ENCODE measurements around the gene DACT1. TPM values are rescaled to one million over a fixed set of nuclear protein-coding genes. Genes with fewer than 3 reads are reported as not detected.
A peak's percentile ranks its signal among the peaks of the same experiment; 100 is the strongest.

DACT1 gene
- total and polyA plus RNA-seq, 7 experiments from 2014 or later, result 8.2 to 38.7 (median 18.5) TPM

DNA sequence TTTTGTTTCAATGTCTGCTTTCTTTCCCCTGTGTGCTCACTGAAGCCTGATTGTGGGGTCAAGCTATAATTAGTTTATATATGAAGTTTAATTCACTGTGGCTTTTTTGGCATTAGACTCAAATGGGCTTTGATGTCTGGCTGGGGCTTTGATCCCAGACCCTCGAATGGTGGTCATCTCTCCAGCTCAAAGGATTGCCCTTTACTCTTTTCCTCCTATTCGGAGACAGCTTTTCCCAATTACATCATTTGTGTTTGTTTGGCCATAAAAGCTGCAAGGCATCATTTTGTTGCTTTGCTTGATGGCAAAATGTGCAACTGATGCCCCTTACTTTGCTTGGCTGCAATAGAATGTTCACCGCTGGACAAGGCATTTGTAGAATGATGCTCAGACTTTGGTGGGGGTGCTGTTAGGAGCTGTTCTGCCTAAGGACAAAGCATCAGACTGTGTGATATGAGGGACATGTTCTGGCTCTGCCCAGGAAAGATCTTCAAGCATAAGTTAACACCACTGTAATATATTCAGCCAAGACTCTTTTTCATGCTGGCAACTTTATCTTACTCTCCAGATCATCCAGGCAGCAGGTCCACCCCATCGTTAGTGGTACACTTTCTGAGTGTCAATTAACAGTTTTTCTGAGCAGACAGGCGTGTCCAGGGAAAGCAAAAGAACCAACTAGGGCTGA is 3.2 kb upstream of the DACT1 start:
- Mint-ChIP-seq H3K4me1 (peaks cover 17 to 36% (median 31%) of the 10 kb centered on the region in 7 donors), H3K36me3 (peaks cover 0 to 3% (median 0%) of the 10 kb centered on the region in 5 donors), H3K9me3 (no peaks in the 10 kb centered on the region), H3K27ac (peak overlapping the region in 4 of 9 donors; percentile 3 to 45 (median 18)), H3K4me3 (peak overlapping the region in 5 of 10 donors; percentile 2 to 58 (median 25)), H3K27me3 (peaks cover 0 to 34% (median 5%) of the 10 kb centered on the region in 5 donors)
- Histone ChIP-seq H3K27me3 (ENCODE audit: control insufficient read depth in 2 of 2, insufficient read depth in 2 of 2, low read length in 2 of 2) (no peaks in the 10 kb centered on the region), H3K9me3 (ENCODE audit: control insufficient read depth in 2 of 3, low read length in 3 of 3) (no peaks in the 10 kb centered on the region), H3K36me3 (ENCODE audit: control insufficient read depth in 2 of 3, insufficient read depth in 3 of 3, low read length in 3 of 3) (no peaks in the 10 kb centered on the region), H3K4me3 (ENCODE audit: low read length) (no peak overlapping the region), H3K4me1 (ENCODE audit: control insufficient read depth in 2 of 2, insufficient read depth in 2 of 2, low read length in 2 of 2) (peaks cover 0 to 13% of the 10 kb centered on the region in 2 donors), H3K27ac (ENCODE audit: low read depth, low read length) (no peak overlapping the region)
- ChIA-PET POLR2A (interaction anchor here (0.6 to 1.3 kb wide), 3 partner anchors 53 to 394 kb away, joined by 3 to 6 read pairs (median 3); no protein-coding TSS in a partner anchor), CTCF (interaction anchor here (0.9 to 5.0 kb wide), 2 partner anchors 64 to 133 kb away, joined by 3 to 60 read pairs; no protein-coding TSS in a partner anchor)
- intact Hi-C loops (cut with micrococcal nuclease), result loop anchor here (5.0 to 10.0 kb wide), 8 partner anchors 37 to 1613 kb away; partner anchors contain the start of genes DAAM1 (in 1 of the 2), JKAMP (in 1 of the 2), KIAA0586 (in 1 of the 2) and L3HYPDH (in 1 of the 2)
- no peak for DNase-seq
- no peak for ATAC-seq

GRCh38 chr14:58635091-58635830 is 2.5 kb upstream of the DACT1 start:
- CTCF ChIA-PET, result interaction anchor here (0.7 to 5.0 kb wide), 2 partner anchors 133 to 387 kb away, joined by 3 to 60 read pairs; no protein-coding TSS in a partner anchor
- peaks cover 0 to 20% of the 10 kb centered on the region in 2 donors for H3K4me1 ChIP-seq (ENCODE audit: control insufficient read depth in 2 of 2, insufficient read depth in 2 of 2, low read length in 2 of 2)
- peaks cover 17 to 42% (median 38%) of the 10 kb centered on the region in 7 donors for H3K4me1 Mint-ChIP-seq
- ATAC-seq (no peak), DNase-seq (no peak)
- no peak overlapping the region for H3K4me3 ChIP-seq (ENCODE audit: low read length)
- H3K9me3 Mint-ChIP-seq, result no peaks in the 10 kb centered on the region
- H3K4me3 Mint-ChIP-seq, result peak overlapping the region in 5 of 10 donors; percentile 2 to 96 (median 38)
- H3K27me3 ChIP-seq (ENCODE audit: control insufficient read depth in 2 of 2, insufficient read depth in 2 of 2, low read length in 2 of 2), result no peaks in the 10 kb centered on the region
- H3K27me3 Mint-ChIP-seq, result peaks cover 0 to 40% (median 6%) of the 10 kb centered on the region in 5 donors
- H3K36me3 Mint-ChIP-seq, result peaks cover 0 to 3% (median 0%) of the 10 kb centered on the region in 5 donors
- intact Hi-C loops (cut with micrococcal nuclease), result loop anchor here (5.0 to 10.0 kb wide), 8 partner anchors 38 to 1612 kb away; partner anchors contain the start of genes DAAM1 (in 1 of the 2), JKAMP (in 1 of the 2), KIAA0586 (in 1 of the 2) and L3HYPDH (in 1 of the 2)
- no peaks in the 10 kb centered on the region for H3K9me3 ChIP-seq (ENCODE audit: control insufficient read depth in 2 of 3, low read length in 3 of 3)
- POLR2A ChIA-PET, result interaction anchor here (0.6 to 1.3 kb wide), 6 partner anchors 35 to 395 kb away, joined by 3 to 6 read pairs (median 4); no protein-coding TSS in a partner anchor
- H3K27ac Mint-ChIP-seq, result peak overlapping the region in 4 of 9 donors; percentile 3 to 45 (median 18)
- no peak overlapping the region for H3K27ac ChIP-seq (ENCODE audit: low read depth, low read length)
- no peaks in the 10 kb centered on the region for H3K36me3 ChIP-seq (ENCODE audit: control insufficient read depth in 2 of 3, insufficient read depth in 3 of 3, low read length in 3 of 3)

GRCh38 chr14:58636129-58636528 is 1.6 kb upstream of the DACT1 start:
- Mint-ChIP-seq H3K27me3 (peaks cover 0 to 45% (median 6%) of the 10 kb centered on the region in 5 donors), H3K4me3 (peak overlapping the region in 9 of 10 donors; percentile 23 to 98 (median 52)), H3K36me3 (peaks cover 0 to 4% (median 3%) of the 10 kb centered on the region in 5 donors), H3K27ac (peak overlapping the region in 5 of 9 donors; percentile 8 to 95 (median 51)), H3K9me3 (no peaks in the 10 kb centered on the region), H3K4me1 (peaks cover 20 to 51% (median 45%) of the 10 kb centered on the region in 7 donors)
- intact Hi-C loops (cut with micrococcal nuclease), result loop anchor here (2.0 to 10.0 kb wide), 10 partner anchors 39 to 1611 kb away; partner anchors contain the start of genes JKAMP (in 2 of the 2), L3HYPDH (in 2 of the 2), DAAM1 (in 1 of the 2) and KIAA0586 (in 1 of the 2)
- Histone ChIP-seq H3K4me3 (ENCODE audit: low read length) (no peak overlapping the region), H3K9me3 (ENCODE audit: control insufficient read depth in 2 of 3, low read length in 3 of 3) (no peaks in the 10 kb centered on the region), H3K27me3 (ENCODE audit: control insufficient read depth in 2 of 2, insufficient read depth in 2 of 2, low read length in 2 of 2) (no peaks in the 10 kb centered on the region), H3K36me3 (ENCODE audit: control insufficient read depth in 2 of 3, insufficient read depth in 3 of 3, low read length in 3 of 3) (no peaks in the 10 kb centered on the region), H3K4me1 (ENCODE audit: control insufficient read depth in 2 of 2, insufficient read depth in 2 of 2, low read length in 2 of 2) (peaks cover 0 to 22% of the 10 kb centered on the region in 2 donors), H3K27ac (ENCODE audit: low read depth, low read length) (no peak overlapping the region)
- POLR2A ChIA-PET, result interaction anchor here (1.1 to 3.8 kb wide), 5 partner anchors 26 to 92 kb away, joined by 3 to 18 read pairs (median 14); no protein-coding TSS in a partner anchor
- CTCF ChIA-PET, result interaction anchor here (0.6 to 5.0 kb wide), 4 partner anchors 36 to 386 kb away, joined by 3 to 60 read pairs (median 16); no protein-coding TSS in a partner anchor
- DNase-seq (no peak), ATAC-seq (no peak)

DNA sequence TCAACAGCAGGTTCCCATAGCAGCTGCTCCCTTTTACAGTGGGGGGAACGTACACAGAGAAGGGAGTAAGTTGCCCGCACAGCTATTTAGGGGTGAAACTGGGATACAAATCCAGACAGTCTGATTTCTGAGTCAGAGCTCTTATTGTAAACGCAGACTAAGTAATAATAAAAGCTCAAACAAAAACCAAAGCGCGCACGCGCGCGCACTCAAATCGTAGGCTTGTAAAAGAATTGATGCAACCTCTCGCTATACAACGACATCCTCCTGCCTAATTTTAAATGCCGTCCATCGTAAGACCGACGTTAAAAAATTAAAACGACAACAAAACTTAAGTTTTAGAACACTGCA is 747 bp upstream of the DACT1 start:
- Mint-ChIP-seq H3K27ac (peak overlapping the region; percentile 84 to 95 (median 91)), H3K27me3 (peaks cover 0 to 44% (median 6%) of the 10 kb centered on the region in 5 donors), H3K9me3 (no peaks in the 10 kb centered on the region), H3K4me1 (peaks cover 20 to 59% (median 45%) of the 10 kb centered on the region in 7 donors), H3K36me3 (peaks cover 0 to 10% (median 6%) of the 10 kb centered on the region in 5 donors), H3K4me3 (peak overlapping the region; percentile 89 to 99 (median 98))
- H3K27ac ChIP-seq (ENCODE audit: low read depth, low read length), result peak overlapping the region; percentile 52
- intact Hi-C loops (cut with micrococcal nuclease), result loop anchor here (1.0 to 10.0 kb wide), 17 partner anchors 25 to 1611 kb away; partner anchors contain the start of genes DAAM1 (in 2 of the 2), JKAMP (in 2 of the 2), KIAA0586 (in 2 of the 2) and L3HYPDH (in 2 of the 2)
- DNase-seq (peak in 8 of 9 donors; percentile 33 to 57 (median 44)), ATAC-seq (peak; percentile 18)
- CTCF ChIA-PET, result interaction anchor here (4.3 to 5.0 kb wide), 2 partner anchors 40 to 135 kb away, joined by 28 to 60 read pairs; no protein-coding TSS in a partner anchor
- H3K9me3 ChIP-seq (ENCODE audit: control insufficient read depth in 2 of 3, low read length in 3 of 3), result no peaks in the 10 kb centered on the region
- peak overlapping the region; percentile 80 for H3K4me3 ChIP-seq (ENCODE audit: low read length)
- POLR2A ChIA-PET, result interaction anchor here (0.7 to 3.8 kb wide), 11 partner anchors 14 to 513 kb away, joined by 3 to 18 read pairs (median 10); no protein-coding TSS in a partner anchor
- H3K4me1 ChIP-seq (ENCODE audit: control insufficient read depth in 2 of 2, insufficient read depth in 2 of 2, low read length in 2 of 2), result peaks cover 0 to 22% of the 10 kb centered on the region in 2 donors
- H3K27me3 ChIP-seq (ENCODE audit: control insufficient read depth in 2 of 2, insufficient read depth in 2 of 2, low read length in 2 of 2), result no peaks in the 10 kb centered on the region
- H3K36me3 ChIP-seq (ENCODE audit: control insufficient read depth in 2 of 3, insufficient read depth in 3 of 3, low read length in 3 of 3), result no peaks in the 10 kb centered on the region

GRCh38 chr14:58638231-58639197 is 752 bp downstream of the DACT1 start:
- Mint-ChIP-seq H3K4me3 (peak overlapping the region; percentile 78 to 98 (median 89)), H3K27me3 (peaks cover 0 to 44% (median 6%) of the 10 kb centered on the region in 5 donors), H3K4me1 (peaks cover 23 to 70% (median 52%) of the 10 kb centered on the region in 7 donors), H3K9me3 (no peaks in the 10 kb centered on the region), H3K27ac (peak overlapping the region; percentile 28 to 90 (median 72)), H3K36me3 (peaks cover 3 to 18% (median 15%) of the 10 kb centered on the region in 5 donors)
- no peaks in the 10 kb centered on the region for H3K27me3 ChIP-seq (ENCODE audit: control insufficient read depth in 2 of 2, insufficient read depth in 2 of 2, low read length in 2 of 2)
- peaks cover 0 to 22% of the 10 kb centered on the region in 2 donors for H3K4me1 ChIP-seq (ENCODE audit: control insufficient read depth in 2 of 2, insufficient read depth in 2 of 2, low read length in 2 of 2)
- POLR2A ChIA-PET, result interaction anchor here (0.6 to 3.8 kb wide), 10 partner anchors 16 to 211 kb away, joined by 3 to 18 read pairs (median 10); partner anchors contain the start of genes KIAA0586 and TIMM9
- CTCF ChIA-PET, result interaction anchor here (0.7 to 5.0 kb wide), 14 partner anchors 13 to 486 kb away, joined by 3 to 60 read pairs (median 3); no protein-coding TSS in a partner anchor
- H3K4me3 ChIP-seq (ENCODE audit: low read length), result peak overlapping the region; percentile 51
- H3K9me3 ChIP-seq (ENCODE audit: control insufficient read depth in 2 of 3, low read length in 3 of 3), result no peaks in the 10 kb centered on the region
- peak; percentile 24 for ATAC-seq
- H3K36me3 ChIP-seq (ENCODE audit: control insufficient read depth in 2 of 3, insufficient read depth in 3 of 3, low read length in 3 of 3), result no peaks in the 10 kb centered on the region
- peak; percentile 20 to 49 (median 34) for DNase-seq
- intact Hi-C loops (cut with micrococcal nuclease), result loop anchor here (1.0 to 10.0 kb wide), 9 partner anchors 41 to 1609 kb away; partner anchors contain the start of genes DAAM1 (in 1 of the 2), JKAMP (in 1 of the 2), KIAA0586 (in 1 of the 2) and L3HYPDH (in 1 of the 2)
- peak overlapping the region; percentile 61 for H3K27ac ChIP-seq (ENCODE audit: low read depth, low read length)

Measured in naive thymus-derived CD4-positive, alpha-beta T cell (primary cell).